Brain microvascular endothelial cell (primary cell): ENCODE measurements around the gene NPLOC4.

ENCODE experiments used
- DNase-seq: peaks from one replicate; pipeline ENCODE4 v3.0.0-alpha.2; 2020
- H3K27ac ChIP-seq: fragments of 250-450 bp; sonication (Bioruptor Pico); 2 replicates; pipeline ENCODE4 v1.5.1; 2020; ENCODE audit warnings: mild to moderate bottlenecking, moderate library complexity
- H3K27me3 ChIP-seq: fragments of 250-450 bp; sonication (Bioruptor Pico); replicated peaks from 2 replicates; pipeline ENCODE4 v1.5.1; 2020; ENCODE audit warnings: mild to moderate bottlenecking
- H3K36me3 ChIP-seq: fragments of 250-450 bp; sonication (Bioruptor Pico); replicated peaks from 2 replicates; pipeline ENCODE4 v1.5.1; 2020; ENCODE audit warnings: mild to moderate bottlenecking
- H3K4me3 ChIP-seq: 2 replicates; pipeline ENCODE4 v1.5.1; 2011; ENCODE audit warnings: low read depth, mild to moderate bottlenecking, control low read depth, low read length, moderate library complexity
- CTCF ChIP-seq: IDR thresholded peaks from 2 replicates; pipeline ENCODE4 v1.5.1; 2011; ENCODE audit warnings: low read depth, mild to moderate bottlenecking, moderate library complexity, low read length, control low read depth, inconsistent platforms; ENCODE audit errors: missing control alignments
- in situ Hi-C: cut with HindIII; loops from 2 replicates; pipeline ENCODE4 v1.10.0; 2017; ENCODE audit warnings: low sequenced_read_pairs, low pct_ligation_motif_present

NPLOC4 gene

GRCh38 chr17:81545160-81545949 lies 91.6 kb downstream of the NPLOC4 start:
- Histone ChIP-seq H3K27me3 (no peaks in the 10 kb centered on the region), H3K36me3 (peaks cover 57% of the 10 kb centered on the region), H3K27ac (no peak overlapping the region), H3K4me3 (no peak overlapping the region)
- in situ Hi-C loops = no loop called here
- DNase-seq = no peak
- TF ChIP-seq CTCF = no peak

GRCh38 chr17:81544281-81544974 lies 92.5 kb downstream of the NPLOC4 start:
- no peak for TF ChIP-seq CTCF
- no peak for DNase-seq
- H3K36me3 ChIP-seq = peaks cover 64% of the 10 kb centered on the region
- in situ Hi-C loops = no loop called here
- H3K27ac ChIP-seq = no peak overlapping the region
- H3K27me3 ChIP-seq = no peaks in the 10 kb centered on the region
- no peak overlapping the region for H3K4me3 ChIP-seq

- in situ Hi-C loops = no loop called here
- Histone ChIP-seq H3K27ac (no peak overlapping the region), H3K4me3 (no peak overlapping the region), H3K27me3 (no peaks in the 10 kb centered on the region), H3K36me3 (peaks cover 59% of the 10 kb centered on the region)
- DNase-seq = no peak
- TF ChIP-seq CTCF = no peak
Measured at GRCh38 chr17:81543756-81544155, 93.2 kb downstream of the NPLOC4 start.

- Histone ChIP-seq H3K36me3 (peaks cover 59% of the 10 kb centered on the region), H3K4me3 (no peak overlapping the region), H3K27me3 (no peaks in the 10 kb centered on the region), H3K27ac (no peak overlapping the region)
- no peak for TF ChIP-seq CTCF
- no peak for DNase-seq
- in situ Hi-C loops = no loop called here
Measured at GRCh38 chr17:81543339-81543675, 93.6 kb downstream of the NPLOC4 start.

GRCh38 chr17:81542431-81543338 lies 94.2 kb downstream of the NPLOC4 start:
- peaks cover 54% of the 10 kb centered on the region for H3K36me3 ChIP-seq
- no peaks in the 10 kb centered on the region for H3K27me3 ChIP-seq
- in situ Hi-C loops = no loop called here
- DNase-seq = no peak
- no peak for TF ChIP-seq CTCF
- H3K4me3 ChIP-seq = no peak overlapping the region
- H3K27ac ChIP-seq = no peak overlapping the region
